NT2/D1 (cell line): ENCODE results near the gene NEUROG1.

ENCODE experiments used
- DNase-seq: peaks from one replicate; pipeline ENCODE4 v3.0.0-alpha.2; 2011; ENCODE audit warnings: low read depth, low spot score
- H3K27me3 ChIP-seq: 2 replicates; pipeline ENCODE4 v1.6.0; 2011; ENCODE audit warnings: mild to moderate bottlenecking; ENCODE audit not compliant: insufficient read length, insufficient read depth
- H3K36me3 ChIP-seq: 2 replicates; pipeline ENCODE4 v1.6.1; 2011; ENCODE audit warnings: mild to moderate bottlenecking, low read length, mixed read lengths; ENCODE audit not compliant: insufficient read depth, insufficient read length
- H3K4me1 ChIP-seq: 2 replicates; pipeline ENCODE4 v1.5.1; 2011; ENCODE audit not compliant: insufficient read depth, insufficient read length
- H3K4me3 ChIP-seq: 2 replicates; pipeline ENCODE4 v1.5.1; 2011; ENCODE audit warnings: low read depth; ENCODE audit not compliant: insufficient read length
- H3K9ac ChIP-seq: 2 replicates; pipeline ENCODE4 v1.6.0; 2011; ENCODE audit warnings: low read depth; ENCODE audit not compliant: insufficient read length
- H3K9me3 ChIP-seq: 2 replicates; pipeline ENCODE4 v1.5.1; 2011; ENCODE audit warnings: mild to moderate bottlenecking, low read length; ENCODE audit not compliant: insufficient read depth
- SUZ12 ChIP-seq: IDR thresholded peaks from 2 replicates; pipeline ENCODE4 v1.6.1; 2011; ENCODE audit not compliant: insufficient read length, insufficient read depth; ENCODE audit errors: extremely low read depth
- YY1 ChIP-seq: IDR thresholded peaks from 2 replicates; pipeline ENCODE4 v1.6.1; 2011; ENCODE audit not compliant: insufficient read length, insufficient read depth
- ZNF274 ChIP-seq: IDR thresholded peaks from 2 replicates; pipeline ENCODE4 v1.6.1; 2011; ENCODE audit warnings: mild to moderate bottlenecking, low read depth, low read length

The NEUROG1 gene

DNA sequence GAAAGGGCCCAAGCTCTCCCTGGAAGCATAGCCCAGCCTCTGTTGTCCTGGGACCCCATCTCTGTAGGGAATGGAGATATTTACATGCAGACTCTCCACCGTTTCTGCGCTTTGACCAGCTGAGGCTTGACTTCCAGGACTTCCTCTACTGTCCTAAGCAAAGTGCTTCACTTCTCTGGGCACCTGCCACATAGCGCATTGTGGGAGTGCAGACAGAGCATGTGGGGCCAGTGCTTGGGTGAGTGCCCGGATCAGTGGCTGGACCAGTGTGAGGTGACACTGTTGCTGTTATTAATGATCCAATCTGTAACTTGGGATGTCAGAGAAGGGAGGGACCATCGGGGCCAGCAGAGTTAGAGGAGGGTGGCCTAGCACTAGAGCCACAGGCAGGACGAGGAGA, 32.5 kb upstream of the NEUROG1 start:
- no peaks in the 10 kb centered on the region for H3K9me3 ChIP-seq
- H3K27me3 ChIP-seq: no peaks in the 10 kb centered on the region
- peaks cover 10% of the 10 kb centered on the region for H3K4me1 ChIP-seq
- H3K36me3 ChIP-seq: peaks cover 13% of the 10 kb centered on the region
- TF ChIP-seq YY1 (no peak), ZNF274 (no peak), SUZ12 (no peak)
- DNase-seq: no peak
- H3K9ac ChIP-seq: no peak overlapping the region
- no peak overlapping the region for H3K4me3 ChIP-seq

DNA sequence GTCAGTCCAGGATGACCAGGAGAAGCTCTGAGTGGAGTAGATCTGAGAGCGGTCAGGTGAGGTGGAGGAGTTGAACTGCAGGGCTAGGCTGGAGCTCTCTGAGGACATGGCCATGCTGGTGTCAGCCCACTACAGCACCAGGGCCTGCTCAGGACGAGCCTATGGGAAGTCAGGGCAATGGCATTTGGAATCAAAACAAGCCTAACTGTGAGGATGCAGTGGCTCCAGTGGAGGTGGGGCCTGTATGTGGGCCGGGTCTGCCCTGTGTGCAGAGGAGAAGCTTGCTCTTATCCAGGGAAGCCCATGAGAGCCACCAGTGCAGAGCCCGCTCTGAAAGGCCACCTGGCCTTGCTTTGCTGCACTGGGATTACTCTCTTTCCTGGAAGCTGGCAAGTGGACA, 31.9 kb upstream of the NEUROG1 start:
- TF ChIP-seq ZNF274 (no peak), SUZ12 (no peak), YY1 (no peak)
- Histone ChIP-seq H3K9me3 (no peaks in the 10 kb centered on the region), H3K4me1 (peaks cover 10% of the 10 kb centered on the region), H3K36me3 (peaks cover 9% of the 10 kb centered on the region), H3K27me3 (no peaks in the 10 kb centered on the region), H3K4me3 (no peak overlapping the region), H3K9ac (no peak overlapping the region)
- DNase-seq: no peak

DNA sequence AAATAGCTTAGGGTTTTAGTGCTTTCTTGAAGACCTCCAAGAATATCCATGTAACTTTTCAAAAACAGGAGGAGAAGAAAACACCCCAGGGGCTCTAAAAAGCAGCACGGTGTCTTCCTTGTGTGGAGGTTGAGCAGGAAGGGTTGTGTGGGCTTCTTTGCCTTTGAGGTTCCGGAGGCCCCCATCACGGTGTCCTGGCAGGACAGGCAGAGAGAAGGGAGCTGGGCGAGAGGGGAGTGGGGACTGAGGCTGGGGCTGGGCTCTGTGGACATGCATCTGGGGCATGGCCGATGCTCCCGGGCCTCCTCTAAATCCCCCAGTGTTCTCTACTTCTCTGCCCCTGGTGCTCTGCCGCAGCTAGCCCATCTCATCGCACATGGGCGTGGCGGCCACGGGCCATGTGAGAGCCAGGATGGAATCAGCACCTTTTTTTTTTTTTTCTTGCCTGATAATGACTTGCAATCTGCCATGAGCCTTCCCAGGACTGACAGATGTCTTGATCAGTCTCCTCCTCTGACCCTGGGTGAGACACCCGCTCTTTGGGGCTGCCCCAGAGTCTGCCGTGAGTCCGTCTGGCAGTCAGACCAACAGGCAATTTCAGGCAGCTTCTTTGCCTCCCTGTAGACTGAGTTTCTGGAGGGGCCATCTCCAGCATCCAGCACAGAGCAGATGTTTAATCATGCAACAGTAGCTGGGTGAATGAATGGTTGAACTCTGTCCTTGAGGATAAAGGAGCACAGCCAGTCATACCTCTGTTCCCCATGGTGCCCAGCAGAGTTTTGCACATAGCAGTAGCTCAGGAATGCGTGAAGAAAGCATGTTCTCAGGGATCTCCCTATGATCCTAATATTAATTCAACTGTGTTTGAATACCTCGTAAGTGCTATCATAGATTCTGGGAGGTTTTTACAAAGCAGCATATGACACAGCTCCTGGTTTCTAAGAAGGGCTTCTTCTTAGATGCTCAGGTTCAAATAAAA, 30.9 kb upstream of the NEUROG1 start:
- Histone ChIP-seq H3K9ac (no peak overlapping the region), H3K9me3 (no peaks in the 10 kb centered on the region), H3K27me3 (no peaks in the 10 kb centered on the region), H3K4me1 (peaks cover 7% of the 10 kb centered on the region), H3K4me3 (no peak overlapping the region), H3K36me3 (peaks cover 6% of the 10 kb centered on the region)
- DNase-seq: no peak
- TF ChIP-seq SUZ12 (no peak), ZNF274 (no peak), YY1 (no peak)

DNA sequence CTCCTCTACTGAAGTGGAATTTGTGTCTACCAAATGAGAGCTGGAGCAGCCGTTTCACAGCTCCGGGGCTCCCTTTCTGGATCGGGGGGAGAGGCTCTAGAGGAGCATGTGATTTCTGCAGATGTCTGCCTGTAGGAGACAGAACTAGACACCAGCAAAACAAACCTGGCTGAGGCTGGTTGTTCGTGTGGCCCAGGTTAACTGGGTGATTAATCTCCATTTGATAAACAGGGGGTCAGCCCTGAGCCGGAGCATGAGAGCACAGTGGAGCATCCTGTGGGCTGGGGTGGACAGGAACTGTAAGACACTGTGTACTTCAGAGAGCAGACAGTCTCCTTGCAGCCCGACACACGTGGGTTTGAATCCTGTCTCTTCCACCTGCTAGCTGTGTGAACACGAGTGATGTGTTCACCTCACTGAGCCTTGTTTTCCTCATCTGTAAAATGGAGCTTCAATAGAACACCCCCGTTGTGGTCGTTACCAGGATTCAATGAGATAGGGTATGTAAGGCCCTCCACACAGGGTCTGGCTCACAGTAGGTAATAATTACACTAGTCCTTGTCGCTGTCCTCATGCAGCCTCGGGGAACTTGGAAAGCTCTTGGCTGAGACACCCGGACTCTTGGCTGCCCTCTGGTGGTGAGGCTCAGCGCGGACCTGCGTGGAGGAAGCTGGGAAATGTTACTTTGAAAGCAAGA, 30.1 kb upstream of the NEUROG1 start:
- no peak overlapping the region for H3K4me3 ChIP-seq
- H3K27me3 ChIP-seq: no peaks in the 10 kb centered on the region
- peaks cover under 1% of the 10 kb centered on the region for H3K36me3 ChIP-seq
- no peak for DNase-seq
- peaks cover 7% of the 10 kb centered on the region for H3K4me1 ChIP-seq
- H3K9me3 ChIP-seq: no peaks in the 10 kb centered on the region
- TF ChIP-seq YY1 (no peak), SUZ12 (no peak), ZNF274 (no peak)
- no peak overlapping the region for H3K9ac ChIP-seq

DNA sequence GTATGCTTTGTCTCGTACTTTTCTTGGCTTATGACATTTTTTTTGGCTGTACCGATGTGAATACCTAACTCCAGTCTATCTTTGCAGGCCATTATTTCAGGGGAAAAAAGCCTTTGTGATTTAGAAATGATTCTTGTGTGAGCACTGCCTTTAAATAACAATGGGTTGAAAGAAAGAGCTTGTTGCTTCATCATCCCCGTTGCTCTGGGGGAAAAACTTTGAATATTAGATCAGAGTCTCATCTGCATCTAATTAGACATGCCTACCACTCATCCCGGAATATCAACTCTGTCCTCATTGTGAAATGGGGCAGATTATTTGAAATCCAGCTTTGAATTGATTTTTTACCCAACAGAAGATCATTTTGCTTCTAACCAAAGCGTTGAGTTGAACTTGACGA, 29.5 kb upstream of the NEUROG1 start:
- no peaks in the 10 kb centered on the region for H3K27me3 ChIP-seq
- no peak for TF ChIP-seq SUZ12
- TF ChIP-seq YY1: no peak
- TF ChIP-seq ZNF274: no peak
- no peak overlapping the region for H3K4me3 ChIP-seq
- no peak for DNase-seq
- no peak overlapping the region for H3K9ac ChIP-seq
- H3K4me1 ChIP-seq: peaks cover 7% of the 10 kb centered on the region
- H3K36me3 ChIP-seq: no peaks in the 10 kb centered on the region
- H3K9me3 ChIP-seq: no peaks in the 10 kb centered on the region

DNA sequence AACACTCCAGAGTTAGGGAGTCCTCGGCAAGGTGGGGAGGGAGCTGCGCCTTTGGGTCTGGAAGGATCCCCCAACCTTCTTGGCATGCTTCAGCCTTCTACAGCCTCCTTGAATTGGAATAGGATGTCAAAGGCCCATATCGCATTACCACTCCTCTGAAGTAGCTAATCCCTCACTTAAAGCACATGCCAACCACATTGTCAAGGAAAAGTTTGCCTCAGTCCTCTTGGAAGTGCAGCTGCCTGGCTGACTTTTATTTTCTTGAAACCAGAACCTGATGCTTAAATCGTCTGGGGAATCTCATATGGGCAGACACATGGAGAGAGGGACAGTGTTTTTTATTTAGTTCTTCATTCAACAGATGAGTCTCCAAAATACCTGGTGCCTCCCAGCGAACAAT, 28.6 kb upstream of the NEUROG1 start:
- H3K4me3 ChIP-seq: no peak overlapping the region
- no peaks in the 10 kb centered on the region for H3K27me3 ChIP-seq
- TF ChIP-seq SUZ12: no peak
- TF ChIP-seq YY1: no peak
- TF ChIP-seq ZNF274: no peak
- peaks cover 4% of the 10 kb centered on the region for H3K4me1 ChIP-seq
- H3K9ac ChIP-seq: no peak overlapping the region
- DNase-seq: no peak
- no peaks in the 10 kb centered on the region for H3K9me3 ChIP-seq
- H3K36me3 ChIP-seq: no peaks in the 10 kb centered on the region

DNA sequence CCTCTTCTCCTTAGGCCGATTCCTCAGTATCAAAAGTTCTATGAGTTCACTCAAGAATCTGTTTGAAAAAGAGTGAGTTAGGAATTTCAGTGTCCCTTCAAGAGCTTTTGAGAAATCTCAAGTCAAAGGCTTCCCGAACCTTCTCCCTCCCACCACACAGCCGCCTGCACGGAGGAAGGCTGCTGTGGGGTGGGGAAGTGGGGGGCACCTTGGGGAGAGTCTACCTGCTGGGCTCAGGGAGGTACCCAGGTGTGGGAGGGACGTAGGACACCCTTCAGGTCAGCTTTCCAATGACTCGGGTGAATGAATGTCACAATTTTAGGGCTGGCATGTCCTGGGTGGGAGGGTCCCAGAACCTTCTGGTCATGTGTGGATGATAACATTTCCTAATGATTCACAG, 25.5 kb upstream of the NEUROG1 start:
- Histone ChIP-seq H3K9ac (no peak overlapping the region), H3K4me1 (no peaks in the 10 kb centered on the region), H3K27me3 (peaks cover 6% of the 10 kb centered on the region), H3K9me3 (no peaks in the 10 kb centered on the region), H3K36me3 (no peaks in the 10 kb centered on the region), H3K4me3 (no peak overlapping the region)
- DNase-seq: no peak
- TF ChIP-seq ZNF274 (no peak), YY1 (no peak), SUZ12 (no peak)
